ENCODE data around the gene ZGPAT.

GRCh38 chr20:63696306-63696627, 11.6 kb upstream of the ZGPAT start:
- TF ChIP-seq CTCF (IDR thresholded peaks at IDR 0.05) = no peak
- TF ChIP-seq POLR2A (IDR thresholded peaks at IDR 0.05) = no peak
